ENCODE results near the gene BORA. TPM values are rescaled to one million over a fixed set of nuclear protein-coding genes. Genes with fewer than 3 reads are reported as not detected.
"Not testable (repeated sequence)": the region's sequence is repeated elsewhere in the genome, so short reads cannot be mapped to it uniquely, and the experiment has no call there.

Gene BORA
- total and polyA plus RNA-seq, 2 experiments from 2014 or later, result 12.0 to 23.9 TPM

- TF ChIP-seq ETS1 (IDR thresholded peaks at IDR 0.05), result no peak
- TF ChIP-seq, protein P1, sequence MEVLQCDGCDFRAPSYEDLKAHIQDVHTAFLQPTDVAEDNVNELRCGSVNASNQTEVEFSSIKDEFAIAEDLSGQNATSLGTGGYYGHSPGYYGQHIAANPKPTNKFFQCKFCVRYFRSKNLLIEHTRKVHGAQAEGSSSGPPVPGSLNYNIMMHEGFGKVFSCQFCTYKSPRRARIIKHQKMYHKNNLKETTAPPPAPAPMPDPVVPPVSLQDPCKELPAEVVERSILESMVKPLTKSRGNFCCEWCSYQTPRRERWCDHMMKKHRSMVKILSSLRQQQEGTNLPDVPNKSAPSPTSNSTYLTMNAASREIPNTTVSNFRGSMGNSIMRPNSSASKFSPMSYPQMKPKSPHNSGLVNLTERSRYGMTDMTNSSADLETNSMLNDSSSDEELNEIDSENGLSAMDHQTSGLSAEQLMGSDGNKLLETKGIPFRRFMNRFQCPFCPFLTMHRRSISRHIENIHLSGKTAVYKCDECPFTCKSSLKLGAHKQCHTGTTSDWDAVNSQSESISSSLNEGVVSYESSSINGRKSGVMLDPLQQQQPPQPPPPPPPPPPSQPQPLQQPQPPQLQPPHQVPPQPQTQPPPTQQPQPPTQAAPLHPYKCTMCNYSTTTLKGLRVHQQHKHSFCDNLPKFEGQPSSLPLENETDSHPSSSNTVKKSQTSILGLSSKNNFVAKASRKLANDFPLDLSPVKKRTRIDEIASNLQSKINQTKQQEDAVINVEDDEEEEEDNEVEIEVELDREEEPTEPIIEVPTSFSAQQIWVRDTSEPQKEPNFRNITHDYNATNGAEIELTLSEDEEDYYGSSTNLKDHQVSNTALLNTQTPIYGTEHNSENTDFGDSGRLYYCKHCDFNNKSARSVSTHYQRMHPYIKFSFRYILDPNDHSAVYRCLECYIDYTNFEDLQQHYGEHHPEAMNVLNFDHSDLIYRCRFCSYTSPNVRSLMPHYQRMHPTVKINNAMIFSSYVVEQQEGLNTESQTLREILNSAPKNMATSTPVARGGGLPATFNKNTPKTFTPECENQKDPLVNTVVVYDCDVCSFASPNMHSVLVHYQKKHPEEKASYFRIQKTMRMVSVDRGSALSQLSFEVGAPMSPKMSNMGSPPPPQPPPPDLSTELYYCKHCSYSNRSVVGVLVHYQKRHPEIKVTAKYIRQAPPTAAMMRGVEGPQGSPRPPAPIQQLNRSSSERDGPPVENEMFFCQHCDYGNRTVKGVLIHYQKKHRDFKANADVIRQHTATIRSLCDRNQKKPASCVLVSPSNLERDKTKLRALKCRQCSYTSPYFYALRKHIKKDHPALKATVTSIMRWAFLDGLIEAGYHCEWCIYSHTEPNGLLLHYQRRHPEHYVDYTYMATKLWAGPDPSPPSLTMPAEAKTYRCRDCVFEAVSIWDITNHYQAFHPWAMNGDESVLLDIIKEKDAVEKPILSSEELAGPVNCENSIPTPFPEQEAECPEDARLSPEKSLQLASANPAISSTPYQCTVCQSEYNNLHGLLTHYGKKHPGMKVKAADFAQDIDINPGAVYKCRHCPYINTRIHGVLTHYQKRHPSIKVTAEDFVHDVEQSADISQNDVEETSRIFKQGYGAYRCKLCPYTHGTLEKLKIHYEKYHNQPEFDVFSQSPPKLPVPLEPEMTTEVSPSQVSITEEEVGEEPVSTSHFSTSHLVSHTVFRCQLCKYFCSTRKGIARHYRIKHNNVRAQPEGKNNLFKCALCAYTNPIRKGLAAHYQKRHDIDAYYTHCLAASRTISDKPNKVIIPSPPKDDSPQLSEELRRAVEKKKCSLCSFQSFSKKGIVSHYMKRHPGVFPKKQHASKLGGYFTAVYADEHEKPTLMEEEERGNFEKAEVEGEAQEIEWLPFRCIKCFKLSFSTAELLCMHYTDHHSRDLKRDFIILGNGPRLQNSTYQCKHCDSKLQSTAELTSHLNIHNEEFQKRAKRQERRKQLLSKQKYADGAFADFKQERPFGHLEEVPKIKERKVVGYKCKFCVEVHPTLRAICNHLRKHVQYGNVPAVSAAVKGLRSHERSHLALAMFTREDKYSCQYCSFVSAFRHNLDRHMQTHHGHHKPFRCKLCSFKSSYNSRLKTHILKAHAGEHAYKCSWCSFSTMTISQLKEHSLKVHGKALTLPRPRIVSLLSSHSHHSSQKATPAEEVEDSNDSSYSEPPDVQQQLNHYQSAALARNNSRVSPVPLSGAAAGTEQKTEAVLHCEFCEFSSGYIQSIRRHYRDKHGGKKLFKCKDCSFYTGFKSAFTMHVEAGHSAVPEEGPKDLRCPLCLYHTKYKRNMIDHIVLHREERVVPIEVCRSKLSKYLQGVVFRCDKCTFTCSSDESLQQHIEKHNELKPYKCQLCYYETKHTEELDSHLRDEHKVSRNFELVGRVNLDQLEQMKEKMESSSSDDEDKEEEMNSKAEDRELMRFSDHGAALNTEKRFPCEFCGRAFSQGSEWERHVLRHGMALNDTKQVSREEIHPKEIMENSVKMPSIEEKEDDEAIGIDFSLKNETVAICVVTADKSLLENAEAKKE (CRISPR knock-in tag; IDR thresholded peaks at IDR 0.05), result no peak
- TF ChIP-seq ZNF331 (CRISPR knock-in tag; IDR thresholded peaks at IDR 0.05; ENCODE audit: low read depth), result no peak
- no peak for TF ChIP-seq STAT1 (IDR thresholded peaks at IDR 0.05; ENCODE audit: unreplicated experiment)
- no peak for TF ChIP-seq CREB1 (CRISPR knock-in tag; IDR thresholded peaks at IDR 0.05; ENCODE audit: low read depth)
- no peak for TF ChIP-seq EZH2phosphoT487 (IDR thresholded peaks at IDR 0.05; ENCODE audit: unreplicated experiment)
Measured at GRCh38 chr13:72782717-72783116, 55.0 kb downstream of the BORA start (continued).

GRCh38 chr13:72784679-72785078, 57.0 kb downstream of the BORA start:
- not testable (repeated sequence) for ATAC-seq; H4K20me1 ChIP-seq (replicated peaks; ENCODE audit: insufficient read depth); H3F3A ChIP-seq (replicated peaks; ENCODE audit: low read depth); H2AFZ ChIP-seq; H3K27me3 ChIP-seq (ENCODE audit: insufficient read depth); H3K27ac ChIP-seq (ENCODE audit: low read depth); H3K9me3 Mint-ChIP-seq; H3K4me3 ChIP-seq; H3K27ac Mint-ChIP-seq; H3K4me3 Mint-ChIP-seq; H3K27me3 Mint-ChIP-seq (ENCODE audit: insufficient read depth, low read depth, poor library complexity); DNase-seq (ENCODE audit: low spot score); H3K4me2 ChIP-seq; H3K9me2 ChIP-seq (ENCODE audit: insufficient read depth); H3K36me3 ChIP-seq (ENCODE audit: insufficient read depth)
- peaks cover 11% of the 10 kb centered on the region for H3K36me3 Mint-ChIP-seq (ENCODE audit: low read depth)
- peaks cover 12% of the 10 kb centered on the region for H3K4me1 Mint-ChIP-seq
- Histone ChIP-seq H3K4me1 (ENCODE audit: insufficient read depth) (peaks cover 16% of the 10 kb centered on the region; the same call in 1 of the 2 replicates), H3K79me2 (replicated peaks; ENCODE audit: insufficient read depth) (peaks cover 63% of the 10 kb centered on the region)
